Keratinocyte (primary cell): Measurements from ENCODE around the gene TRAPPC6A. TPM values are rescaled to one million over a fixed set of nuclear protein-coding genes. Genes with fewer than 3 reads are reported as not detected.

ENCODE experiments used
- DNase-seq: peaks from one replicate; pipeline ENCODE4 v3.0.0-alpha.2; 2011; ENCODE audit warnings: low read depth, missing footprints, low spot score
- FAIRE-seq: peaks from 2 replicates; lab custom pipeline; 2011; peaks lifted over from hg19 to GRCh38; lab: Jason Lieb, UNC
- H2AFZ ChIP-seq: 2 replicates; pipeline ENCODE4 v1.6.0; 2012; ENCODE audit warnings: low read length, control low read depth, inconsistent platforms; ENCODE audit not compliant: control insufficient read depth
- H3K27ac ChIP-seq: 2 replicates; pipeline ENCODE4 v1.5.1; 2011; ENCODE audit warnings: low read length; ENCODE audit not compliant: control insufficient read depth, insufficient read depth
- H3K27me3 ChIP-seq: 3 replicates; pipeline ENCODE4 v1.6.0; 2011; ENCODE audit warnings: low read length; ENCODE audit not compliant: control insufficient read depth, insufficient read depth; ENCODE audit errors: extremely low read depth
- H3K36me3 ChIP-seq, 2 experiments: 2 replicates in 1 of 2; 3 replicates in 1 of 2; pipeline ENCODE4 v1.5.1; 2011; ENCODE audit warnings: low read length in 2 of 2, mild to moderate bottlenecking in 1 of 2; ENCODE audit not compliant: control insufficient read depth in 2 of 2, insufficient read depth in 2 of 2; ENCODE audit errors: extremely low read depth in 1 of 2
- H3K4me1 ChIP-seq: 3 replicates; pipeline ENCODE4 v1.5.1; 2011; ENCODE audit warnings: low read length; ENCODE audit not compliant: control insufficient read depth, insufficient read depth; ENCODE audit errors: extremely low read depth
- H3K4me2 ChIP-seq: 3 replicates; pipeline ENCODE4 v1.6.0; 2011; ENCODE audit warnings: low read depth, low read length; ENCODE audit not compliant: control insufficient read depth, insufficient read depth; ENCODE audit errors: extremely low read depth
- H3K4me3 ChIP-seq, 3 experiments: fragments of 200-600 bp in 1 of 3; sonication (generic) in 1 of 3; 2 replicates in 2 of 3; 3 replicates in 1 of 3; pipeline ENCODE4 v1.5.1; 2011 to 2016; ENCODE audit warnings: low read length in 3 of 3, mild to moderate bottlenecking in 3 of 3, control low read depth in 2 of 3, inconsistent platforms in 1 of 3, low read depth in 1 of 3, mixed read lengths in 1 of 3, mixed run types in 1 of 3, moderate library complexity in 1 of 3; ENCODE audit not compliant: control insufficient read depth in 2 of 3, insufficient read depth in 2 of 3; ENCODE audit errors: extremely low read depth in 1 of 3
- H3K79me2 ChIP-seq: 2 replicates; pipeline ENCODE4 v1.6.0; 2012; ENCODE audit warnings: low read length; ENCODE audit not compliant: control insufficient read depth, insufficient read depth
- H3K9ac ChIP-seq: 3 replicates; pipeline ENCODE4 v1.6.0; 2011; ENCODE audit warnings: low read length; ENCODE audit not compliant: control insufficient read depth, insufficient read depth; ENCODE audit errors: extremely low read depth
- H3K9me1 ChIP-seq: 3 replicates; pipeline ENCODE4 v1.6.0; 2011; ENCODE audit warnings: low read length; ENCODE audit not compliant: control insufficient read depth, insufficient read depth; ENCODE audit errors: extremely low read depth
- H3K9me3 ChIP-seq: 2 replicates; pipeline ENCODE4 v1.5.1; 2012; ENCODE audit warnings: low read depth, low read length; ENCODE audit not compliant: control insufficient read depth
- H4K20me1 ChIP-seq: 3 replicates; pipeline ENCODE4 v1.6.0; 2011; ENCODE audit warnings: low read length; ENCODE audit not compliant: control insufficient read depth, insufficient read depth; ENCODE audit errors: extremely low read depth
- EZH2 ChIP-seq: IDR thresholded peaks from one replicate; pipeline ENCODE4 v1.6.1; 2012; ENCODE audit warnings: inconsistent platforms, mild to moderate bottlenecking, low read length, moderate library complexity
- dilution Hi-C: fragments of 300-500 bp; cut with MboI; formaldehyde crosslinking; loops from one replicate; pipeline ENCODE4 v1.7.0; 2020; ENCODE audit warnings: low sequenced_read_pairs; ENCODE audit not compliant: extremely low pct_ligation_motif_present
- polyA plus RNA-seq, 5 experiments: library from polyadenylated mRNA; depleted of rRNA in 3 of 5; stranded (reverse) in 3 of 5; stranded (forward) in 1 of 5; unstranded in 1 of 5; fragments of >200 nt; gene quantifications; 1 replicate in 1 of 5; 2 replicates in 3 of 5; 3 replicates in 1 of 5; pipeline versions ENCODE4 v1.2.1 to v1.2.3, GENCODE V29; 2011 to 2012; ENCODE audit warnings: missing spikeins in 2 of 5, low read depth in 1 of 5, low replicate concordance in 1 of 5
- TF ChIP-seq, protein P1 (sequence below), 3 experiments: IDR thresholded peaks in 1 of 3; conservative IDR thresholded peaks in 1 of 3; optimal IDR thresholded peaks in 1 of 3; 2 replicates in 2 of 3; 3 replicates in 1 of 3; pipeline versions ENCODE3 to v1.5.1; 2011; ENCODE audit warnings: low read length in 3 of 3, mild to moderate bottlenecking in 3 of 3, moderate library complexity in 2 of 3, control low read depth in 1 of 3, inconsistent platforms in 1 of 3; ENCODE audit not compliant: insufficient read depth in 2 of 3; ENCODE audit errors: extremely low read depth in 1 of 3

Gene TRAPPC6A
- polyA plus RNA-seq, 1 donor (not counting 4 experiments of a cell fraction or from before 2014, with no cell fraction given) = 4.7 TPM

GRCh38 chr19:45142726-45143110, 35.3 kb downstream of the TRAPPC6A start:
- Histone ChIP-seq H3K36me3 (peaks cover 9 to 14% of the 10 kb centered on the region in 2 experiments), H4K20me1 (no peaks in the 10 kb centered on the region), H3K4me1 (peaks cover 3% of the 10 kb centered on the region), H3K79me2 (peaks cover 6% of the 10 kb centered on the region), H2AFZ (no peak overlapping the region), H3K4me2 (no peak overlapping the region), H3K27ac (no peak overlapping the region), H3K27me3 (no peaks in the 10 kb centered on the region), H3K9ac (no peak overlapping the region), H3K9me1 (peaks cover 3% of the 10 kb centered on the region), H3K9me3 (no peaks in the 10 kb centered on the region), H3K4me3 (no peak overlapping the region)
- TF ChIP-seq, protein P1, sequence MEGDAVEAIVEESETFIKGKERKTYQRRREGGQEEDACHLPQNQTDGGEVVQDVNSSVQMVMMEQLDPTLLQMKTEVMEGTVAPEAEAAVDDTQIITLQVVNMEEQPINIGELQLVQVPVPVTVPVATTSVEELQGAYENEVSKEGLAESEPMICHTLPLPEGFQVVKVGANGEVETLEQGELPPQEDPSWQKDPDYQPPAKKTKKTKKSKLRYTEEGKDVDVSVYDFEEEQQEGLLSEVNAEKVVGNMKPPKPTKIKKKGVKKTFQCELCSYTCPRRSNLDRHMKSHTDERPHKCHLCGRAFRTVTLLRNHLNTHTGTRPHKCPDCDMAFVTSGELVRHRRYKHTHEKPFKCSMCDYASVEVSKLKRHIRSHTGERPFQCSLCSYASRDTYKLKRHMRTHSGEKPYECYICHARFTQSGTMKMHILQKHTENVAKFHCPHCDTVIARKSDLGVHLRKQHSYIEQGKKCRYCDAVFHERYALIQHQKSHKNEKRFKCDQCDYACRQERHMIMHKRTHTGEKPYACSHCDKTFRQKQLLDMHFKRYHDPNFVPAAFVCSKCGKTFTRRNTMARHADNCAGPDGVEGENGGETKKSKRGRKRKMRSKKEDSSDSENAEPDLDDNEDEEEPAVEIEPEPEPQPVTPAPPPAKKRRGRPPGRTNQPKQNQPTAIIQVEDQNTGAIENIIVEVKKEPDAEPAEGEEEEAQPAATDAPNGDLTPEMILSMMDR (optimal IDR thresholded peaks at IDR 0.05 in 1 of 3, IDR thresholded peaks at IDR 0.05 in 1 of 3, conservative IDR thresholded peaks at IDR 0.05 in 1 of 3; ENCODE audit: extremely low read depth in 1 of 3, insufficient read depth in 2 of 3, low read length in 3 of 3) = no peak
- no peak for TF ChIP-seq EZH2
- no peak for FAIRE-seq
- no peak for DNase-seq
- dilution Hi-C loops = no loop called here

- H3K9ac ChIP-seq = no peak overlapping the region
- H3K4me2 ChIP-seq = no peak overlapping the region
- H3K79me2 ChIP-seq = peaks cover 8% of the 10 kb centered on the region
- peaks cover 9 to 14% of the 10 kb centered on the region in 2 experiments for H3K36me3 ChIP-seq
- no peak overlapping the region for H3K27ac ChIP-seq
- no peak for DNase-seq
- H3K27me3 ChIP-seq = no peaks in the 10 kb centered on the region
- H3K9me1 ChIP-seq = peaks cover 3% of the 10 kb centered on the region
- no peak overlapping the region for H3K4me3 ChIP-seq
- no peaks in the 10 kb centered on the region for H4K20me1 ChIP-seq
- dilution Hi-C loops = no loop called here
- no peaks in the 10 kb centered on the region for H3K9me3 ChIP-seq
- TF ChIP-seq, protein P1 (optimal IDR thresholded peaks at IDR 0.05 in 1 of 3, IDR thresholded peaks at IDR 0.05 in 1 of 3, conservative IDR thresholded peaks at IDR 0.05 in 1 of 3; ENCODE audit: extremely low read depth in 1 of 3, insufficient read depth in 2 of 3, low read length in 3 of 3) = no peak
- no peak for TF ChIP-seq EZH2
- peaks cover 3% of the 10 kb centered on the region for H3K4me1 ChIP-seq
- no peak overlapping the region for H2AFZ ChIP-seq
- no peak for FAIRE-seq
Observed at GRCh38 chr19:45142016-45142725, 35.9 kb downstream of the TRAPPC6A start.
